ENCODE measurements around the gene CSTF2T. TPM values are rescaled to one million over a fixed set of nuclear protein-coding genes. Genes with fewer than 3 reads are reported as not detected.
A peak's percentile ranks its signal among the peaks of the same experiment; 100 is the strongest.

CSTF2T gene
- total RNA-seq, 4 donors from 2014 or later, result 16.9 to 33.7 (median 23.4) TPM

DNA sequence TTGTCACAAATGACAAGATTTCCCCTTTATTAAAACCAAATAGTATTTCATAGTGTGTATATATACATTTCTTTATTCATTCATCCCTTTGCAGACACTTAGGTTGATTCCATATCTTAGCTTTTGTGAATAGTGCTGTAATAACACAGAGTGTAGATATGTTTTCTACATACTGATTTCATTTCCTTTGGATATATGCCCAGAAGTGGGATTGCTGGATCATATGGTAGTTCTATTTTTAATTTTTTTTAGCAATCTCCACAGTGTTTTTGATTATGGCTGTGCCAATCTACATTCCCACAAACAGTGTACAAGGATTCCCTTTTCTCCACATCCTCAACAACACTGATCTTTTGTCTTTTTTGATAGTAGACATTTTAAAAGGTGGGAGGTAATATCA lies 46.4 kb downstream of the CSTF2T start:
- DNase-seq (ENCODE audit: low spot score), result no peak
- TF ChIP-seq, protein P1, sequence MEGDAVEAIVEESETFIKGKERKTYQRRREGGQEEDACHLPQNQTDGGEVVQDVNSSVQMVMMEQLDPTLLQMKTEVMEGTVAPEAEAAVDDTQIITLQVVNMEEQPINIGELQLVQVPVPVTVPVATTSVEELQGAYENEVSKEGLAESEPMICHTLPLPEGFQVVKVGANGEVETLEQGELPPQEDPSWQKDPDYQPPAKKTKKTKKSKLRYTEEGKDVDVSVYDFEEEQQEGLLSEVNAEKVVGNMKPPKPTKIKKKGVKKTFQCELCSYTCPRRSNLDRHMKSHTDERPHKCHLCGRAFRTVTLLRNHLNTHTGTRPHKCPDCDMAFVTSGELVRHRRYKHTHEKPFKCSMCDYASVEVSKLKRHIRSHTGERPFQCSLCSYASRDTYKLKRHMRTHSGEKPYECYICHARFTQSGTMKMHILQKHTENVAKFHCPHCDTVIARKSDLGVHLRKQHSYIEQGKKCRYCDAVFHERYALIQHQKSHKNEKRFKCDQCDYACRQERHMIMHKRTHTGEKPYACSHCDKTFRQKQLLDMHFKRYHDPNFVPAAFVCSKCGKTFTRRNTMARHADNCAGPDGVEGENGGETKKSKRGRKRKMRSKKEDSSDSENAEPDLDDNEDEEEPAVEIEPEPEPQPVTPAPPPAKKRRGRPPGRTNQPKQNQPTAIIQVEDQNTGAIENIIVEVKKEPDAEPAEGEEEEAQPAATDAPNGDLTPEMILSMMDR (IDR thresholded peaks at IDR 0.05), result no peak
- no peak for ATAC-seq (ENCODE audit: low FRiP score)

DNA sequence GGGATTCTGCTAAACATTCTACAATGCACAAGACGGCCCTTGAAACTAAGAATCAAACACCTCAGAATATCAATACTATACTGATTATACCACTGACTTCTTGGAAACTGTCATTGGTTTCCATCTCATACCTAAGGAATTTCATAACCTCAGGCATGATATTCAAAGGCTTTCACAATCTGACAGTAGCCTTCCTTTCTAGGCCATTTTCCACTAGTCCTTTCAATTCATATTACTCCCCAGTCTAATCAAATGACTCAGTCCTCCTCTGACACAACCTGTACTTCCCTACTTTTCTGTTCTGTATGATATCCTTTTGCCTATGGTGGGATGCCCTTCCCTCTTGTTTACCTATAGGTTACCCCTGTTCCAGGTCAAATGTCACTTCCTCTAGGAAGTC lies 48.3 kb downstream of the CSTF2T start:
- TF ChIP-seq, protein P1 (IDR thresholded peaks at IDR 0.05), result no peak
- no peak for DNase-seq (ENCODE audit: low spot score)
- peak; percentile 41 for ATAC-seq (ENCODE audit: low FRiP score)

DNA sequence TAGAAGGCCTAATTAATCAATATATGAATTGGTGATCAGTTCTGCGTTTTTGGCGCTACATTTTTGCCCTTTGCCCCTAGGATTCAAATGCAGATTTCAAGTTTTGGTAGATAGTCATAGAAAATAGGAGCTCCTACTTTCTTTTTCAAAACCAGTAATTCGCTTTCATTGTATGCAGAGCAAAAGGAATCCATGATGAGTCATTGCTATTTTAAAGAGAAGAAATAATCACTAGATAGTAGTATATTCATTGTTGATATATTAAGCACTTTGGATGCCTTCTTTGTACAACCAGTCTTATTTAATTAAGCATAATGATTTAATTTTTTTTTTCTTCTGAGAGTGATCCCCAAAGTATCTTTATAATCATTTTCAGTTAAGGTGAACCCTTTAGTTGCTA lies 50.3 kb downstream of the CSTF2T start:
- TF ChIP-seq, protein P1 (IDR thresholded peaks at IDR 0.05), result no peak
- DNase-seq (ENCODE audit: low spot score) (no peak), ATAC-seq (ENCODE audit: low FRiP score) (no peak)

Data from omental fat pad (tissue), 4 donors.